Spleen (tissue), 11 donors: ENCODE data around the gene PACSIN2. TPM values are rescaled to one million over a fixed set of nuclear protein-coding genes. Genes with fewer than 3 reads are reported as not detected.
"Not testable (repeated sequence)": the region's sequence is repeated elsewhere in the genome, so short reads cannot be mapped to it uniquely, and the experiment has no call there.

ENCODE experiments used
- DNase-seq: peaks from one replicate; pipeline ENCODE4 v3.0.0-alpha.2; 2020
- H3K27ac ChIP-seq, 8 donors: fragments of 200-600 bp; sonication (generic) in 7 of 8; 1 replicate in 4 of 8; 2 replicates in 4 of 8; pipeline versions ENCODE4 v1.5.0 to v1.8.0; 2016 to 2021; ENCODE audit warnings: inconsistent platforms in 4 of 8, mild to moderate bottlenecking in 4 of 8, moderate library complexity in 1 of 8
- H3K27me3 ChIP-seq, 7 donors: fragments of 200-600 bp; sonication (generic) in 6 of 7; replicated peaks in 1 of 7; 1 replicate in 4 of 7; 2 replicates in 3 of 7; pipeline versions ENCODE4 v1.5.0 to v1.8.0; 2016 to 2021; ENCODE audit warnings: inconsistent platforms in 3 of 7, mild to moderate bottlenecking in 1 of 7
- H3K36me3 ChIP-seq, 6 donors: fragments of 200-600 bp; sonication (generic) in 5 of 6; 1 replicate in 4 of 6; 2 replicates in 2 of 6; pipeline versions ENCODE4 v1.5.0 to v1.8.0; 2016 to 2021; ENCODE audit warnings: inconsistent platforms in 2 of 6
- H3K4me1 ChIP-seq, 6 donors: fragments of 200-600 bp; sonication (generic) in 5 of 6; 1 replicate in 3 of 6; 2 replicates in 3 of 6; pipeline versions ENCODE4 v1.5.0 to v1.8.0; 2016 to 2021; ENCODE audit warnings: inconsistent platforms in 3 of 6
- H3K4me3 ChIP-seq, 8 donors: fragments of 200-600 bp; sonication (generic) in 7 of 8; 1 replicate in 4 of 8; 2 replicates in 4 of 8; pipeline versions ENCODE4 v1.5.0 to v1.8.0; 2016 to 2021; ENCODE audit warnings: inconsistent platforms in 4 of 8, mild to moderate bottlenecking in 4 of 8, moderate library complexity in 2 of 8
- H3K9me3 ChIP-seq, 8 donors: fragments of 200-600 bp; sonication (generic) in 7 of 8; 1 replicate in 4 of 8; 2 replicates in 4 of 8; pipeline versions ENCODE4 v1.5.0 to v1.8.0; 2016 to 2021; ENCODE audit warnings: inconsistent platforms in 4 of 8
- CTCF ChIP-seq, 11 experiments: fragments of 200-600 bp in 7 of 11; fragments of 450-650 bp in 4 of 11; sonication (generic) in 4 of 11; IDR thresholded peaks in 8 of 11; conservative IDR thresholded peaks in 3 of 11; 1 replicate in 7 of 11; 2 replicates in 4 of 11; pipeline versions ENCODE4 v1.4.0 to v1.8.0; 2016 to 2021; ENCODE audit warnings: antibody characterized with exemption in 11 of 11, inconsistent platforms in 4 of 11, mild to moderate bottlenecking in 1 of 11
- POLR2A ChIP-seq, 3 donors: fragments of 450-650 bp; IDR thresholded peaks; one replicate each; pipeline ENCODE4 v1.5.1; 2017; ENCODE audit warnings: antibody characterized with exemption in 3 of 3, mild to moderate bottlenecking in 1 of 3
- POLR2AphosphoS5 ChIP-seq, 3 donors: sonication (generic); formaldehyde crosslinking; IDR thresholded peaks; one replicate each; pipeline ENCODE4 v1.5.1; 2017; ENCODE audit warnings: antibody characterized with exemption in 3 of 3
- WGBS, 5 donors: extraction: QIAGEN DNeasy Blood & Tissue Kit in 3 of 5; methylation state at CpG; one replicate each; pipeline versions ENCODE4 v1.1.5 to v1.1.7; 2013 to 2018; 5-methylcytosine and 5-hydroxymethylcytosine counted together
- intact Hi-C: fragments of 100-400 bp; cut with DNase I; formaldehyde crosslinking; loops from one replicate; pipeline ENCODE4 v1.15.0; 2023; ENCODE audit warnings: low total_unique reads
- polyA plus RNA-seq, 3 donors: library from polyadenylated mRNA; stranded (reverse); fragments of 200-250 nt; gene quantifications; one replicate each; pipeline ENCODE4 v1.2.1, GENCODE V29; 2013
- total RNA-seq, 7 donors: library from RNA; depleted of rRNA in 3 of 7; stranded (reverse); fragments of >200 nt in 3 of 7; fragmentation: NEBNext Ultra II Directional in 4 of 7; extraction: Animal tissue kit (Norgen Biotek cat#: 25700) in 4 of 7; gene quantifications; one replicate each; pipeline versions ENCODE4 v1.1.0 to v1.2.1, GENCODE V29; 2016 to 2021
- donor health status: healthy with polysubstance abuse.
- donor health status: DM: no; HTN: no; CAD: no; lungs with moderate emphysema.
- donor health status: DM: no; HTN: no; CAD: no.
- donor health status: Bipolar disorder and iron deficiency.
- donor health status: healthy.
- donor health status: DM: no; HTN: no; CAD: no.
- donor health status: DM: yes; HTN: yes; CAD: no.

PACSIN2 gene
- total and polyA plus RNA-seq, 10 donors, result 24.2 to 98.1 (median 64.2) TPM

GRCh38 chr22:43000441-43001175 lies 14.3 kb downstream of the PACSIN2 start:
- Histone ChIP-seq H3K36me3 (no peaks in the 10 kb centered on the region), H3K27me3 (no peaks in the 10 kb centered on the region), H3K4me1 (peaks cover 22 to 100% (median 78%) of the 10 kb centered on the region in 6 donors), H3K27ac (peak overlapping the region in 5 of 8 donors; percentile 13 to 69 (median 51)), H3K9me3 (peaks cover 0 to 6% (median 0%) of the 10 kb centered on the region in 8 donors), H3K4me3 (no peak overlapping the region)
- WGBS, 5 donors, result 72 to 80% (median 74%) methylated on average over 8 of the region's 8 CpGs
- DNase-seq, result no peak
- intact Hi-C loops, result no loop called here
- TF ChIP-seq POLR2AphosphoS5 (IDR thresholded peaks at IDR 0.05) (no peak), POLR2A (IDR thresholded peaks at IDR 0.05) (no peak)

- Histone ChIP-seq H3K9me3 (peaks cover 0 to 6% (median 0%) of the 10 kb centered on the region in 8 donors), H3K4me3 (no peak overlapping the region), H3K27me3 (no peaks in the 10 kb centered on the region), H3K27ac (peak overlapping the region in 2 of 8 donors; percentile 10 to 93), H3K36me3 (peaks cover 0 to 4% (median 0%) of the 10 kb centered on the region in 6 donors), H3K4me1 (peaks cover 34 to 100% (median 81%) of the 10 kb centered on the region in 6 donors)
- WGBS, 5 donors, result 60 to 75% (median 63%) methylated on average over 6 of the region's 6 CpGs
- no peak for DNase-seq
- no peak for TF ChIP-seq POLR2AphosphoS5 (IDR thresholded peaks at IDR 0.05)
- no peak for TF ChIP-seq POLR2A (IDR thresholded peaks at IDR 0.05)
- TF ChIP-seq CTCF (IDR thresholded peaks at IDR 0.05 in 8 of 11, conservative IDR thresholded peaks at IDR 0.05 in 3 of 11), result no peak
- intact Hi-C loops, result no loop called here
Measured at GRCh38 chr22:42997582-42998090, 17.3 kb downstream of the PACSIN2 start.

GRCh38 chr22:42996646-42997365 lies 18.1 kb downstream of the PACSIN2 start:
- WGBS, 5 donors, result 68 to 86% (median 73%) methylated on average over 10 of the region's 10 CpGs

GRCh38 chr22:42995654-42996053 lies 19.3 kb downstream of the PACSIN2 start:
- WGBS, 5 donors, result 74 to 95% (median 80%) methylated on average over 7 of the region's 7 CpGs
- H3K9me3 ChIP-seq, DNase-seq, intact Hi-C loops, H3K36me3 ChIP-seq, H3K27me3 ChIP-seq: not testable (repeated sequence)
- H3K27ac ChIP-seq, result peak overlapping the region in 7 of 8 donors; percentile 78 to 93 (median 91)
- H3K4me1 ChIP-seq, result peaks cover 19 to 100% (median 73%) of the 10 kb centered on the region in 6 donors
- peak overlapping the region in 1 of 8 donors; percentile 54 for H3K4me3 ChIP-seq

More at GRCh38 chr22:42996646-42997365, 18.1 kb downstream of the PACSIN2 start:
- TF ChIP-seq CTCF (IDR thresholded peaks at IDR 0.05 in 8 of 11, conservative IDR thresholded peaks at IDR 0.05 in 3 of 11) (no peak), POLR2AphosphoS5 (IDR thresholded peaks at IDR 0.05) (no peak), POLR2A (IDR thresholded peaks at IDR 0.05) (no peak)
- Histone ChIP-seq H3K4me3 (no peak overlapping the region), H3K27ac (peak overlapping the region in 5 of 8 donors; percentile 84 to 93 (median 91)), H3K27me3 (no peaks in the 10 kb centered on the region), H3K36me3 (peaks cover 0 to 4% (median 0%) of the 10 kb centered on the region in 6 donors), H3K9me3 (peaks cover 0 to 6% (median 0%) of the 10 kb centered on the region in 8 donors), H3K4me1 (peaks cover 26 to 100% (median 77%) of the 10 kb centered on the region in 6 donors)
- intact Hi-C loops, result no loop called here
- DNase-seq, result no peak
